Measurements from ENCODE around the gene KRTAP9-8.
"Not testable (repeated sequence)": the region's sequence is repeated elsewhere in the genome, so short reads cannot be mapped to it uniquely, and the experiment has no call there.

The KRTAP9-8 gene

GRCh38 chr17:41256291-41256685 lies 18.5 kb downstream of the KRTAP9-8 start:
- no peak for DNase-seq

- DNase-seq, result no peak
Observed at GRCh38 chr17:41258406-41258805, 20.6 kb downstream of the KRTAP9-8 start.

- DNase-seq, result no peak
Observed at GRCh38 chr17:41263212-41263611, 25.4 kb downstream of the KRTAP9-8 start.

- DNase-seq, result no peak
Observed at GRCh38 chr17:41264599-41264998, 26.8 kb downstream of the KRTAP9-8 start.

GRCh38 chr17:41265078-41265477 lies 27.3 kb downstream of the KRTAP9-8 start, which contains the start of gene KRTAP9-6:
TSS of gene KRTAP9-6 (plus strand) at chr17:41265378. CDS start at chr17:41265378, 0 bp downstream.
- no peak for DNase-seq

GRCh38 chr17:41267711-41268110 lies 29.9 kb downstream of the KRTAP9-8 start:
- DNase-seq, result no peak

GRCh38 chr17:41271323-41271722 lies 33.5 kb downstream of the KRTAP9-8 start:
- DNase-seq, result not testable (repeated sequence)

GRCh38 chr17:41271858-41272257 lies 34.1 kb downstream of the KRTAP9-8 start:
- no peak for DNase-seq

- not testable (repeated sequence) for DNase-seq
Observed at GRCh38 chr17:41275648-41276190, 37.9 kb downstream of the KRTAP9-8 start, which contains the start of gene KRTAP9-7. TSS of gene KRTAP9-7 (plus strand) at chr17:41275698. CDS start at chr17:41275698, 0 bp downstream.

GRCh38 chr17:41278176-41278955 lies 40.6 kb downstream of the KRTAP9-8 start:
- DNase-seq, result no peak

- no peak for DNase-seq
Observed at GRCh38 chr17:41284043-41284442, 46.2 kb downstream of the KRTAP9-8 start.

GRCh38 chr17:41284546-41284945 lies 46.7 kb downstream of the KRTAP9-8 start:
- DNase-seq, result no peak

GRCh38 chr17:41287050-41287449 lies 49.3 kb downstream of the KRTAP9-8 start:
- no peak for DNase-seq

All from activated CD4-positive, alpha-beta T cell treated with anti-CD3 and anti-CD28 coated beads, Interleukin-10, Interleukin-2, amounts not matched to agents 100 ng/mL and 50 ng/mL, durations not matched to agents 16 hours and 8 hours (primary cell).